Liver (tissue), 9 donors: ENCODE data around the gene PITPNM2. TPM values are rescaled to one million over a fixed set of nuclear protein-coding genes. Genes with fewer than 3 reads are reported as not detected.
A peak's percentile ranks its signal among the peaks of the same experiment; 100 is the strongest.

Experiments used
- DNase-seq: peaks from one replicate; pipeline ENCODE4 v3.0.0-alpha.2; 2017; ENCODE audit warnings: low spot score
- H3K27ac ChIP-seq, 2 donors: one replicate each; pipeline ENCODE4 v1.7.0; 2013; ENCODE audit warnings: inconsistent platforms in 2 of 2, low read length in 2 of 2, control low read depth in 1 of 2, low read depth in 1 of 2, mild to moderate bottlenecking in 1 of 2
- H3K27me3 ChIP-seq, 4 donors: one replicate each; pipeline versions ENCODE4 v1.6.1 to v1.7.0; 2013; ENCODE audit warnings: low read length in 3 of 4, inconsistent platforms in 1 of 4, mild to moderate bottlenecking in 1 of 4, moderate library complexity in 1 of 4; ENCODE audit not compliant: control insufficient read depth in 4 of 4, insufficient read depth in 4 of 4
- H3K36me3 ChIP-seq, 4 donors: one replicate each; pipeline versions ENCODE4 v1.6.1 to v1.7.0; 2013; ENCODE audit warnings: low read length in 3 of 4, mild to moderate bottlenecking in 3 of 4, low read depth in 1 of 4, moderate library complexity in 1 of 4; ENCODE audit not compliant: control insufficient read depth in 4 of 4, insufficient read depth in 3 of 4
- H3K4me1 ChIP-seq, 4 donors: one replicate each; pipeline versions ENCODE4 v1.6.1 to v1.7.0; 2013; ENCODE audit warnings: low read length in 3 of 4, mild to moderate bottlenecking in 3 of 4, moderate library complexity in 1 of 4; ENCODE audit not compliant: control insufficient read depth in 4 of 4, insufficient read depth in 4 of 4
- H3K4me3 ChIP-seq, 3 donors: one replicate each; pipeline versions ENCODE4 v1.6.1 to v1.7.0; 2013; ENCODE audit warnings: low read length in 3 of 3, control low read depth in 1 of 3, low read depth in 1 of 3, mild to moderate bottlenecking in 1 of 3
- H3K9ac ChIP-seq, 2 donors: one replicate each; pipeline ENCODE4 v1.7.0; 2013; ENCODE audit warnings: low read length in 2 of 2, mild to moderate bottlenecking in 2 of 2, moderate library complexity in 2 of 2, control low read depth in 1 of 2, low read depth in 1 of 2
- H3K9me3 ChIP-seq, 4 donors: one replicate each; pipeline versions ENCODE4 v1.6.1 to v1.7.0; 2013; ENCODE audit warnings: low read length in 3 of 4; ENCODE audit not compliant: control insufficient read depth in 4 of 4
- GABPA ChIP-seq, 2 donors: IDR thresholded peaks in 1 of 2; conservative IDR thresholded peaks in 1 of 2; 2 replicates each; pipeline ENCODE4 v1.6.1; 2016; ENCODE audit warnings: antibody characterized with exemption in 2 of 2, mild to moderate bottlenecking in 1 of 2, moderate library complexity in 1 of 2
- HNF4A ChIP-seq, 2 donors: conservative IDR thresholded peaks; 2 replicates each; pipeline ENCODE4 v1.6.1; 2016; ENCODE audit warnings: antibody characterized with exemption in 2 of 2, mild to moderate bottlenecking in 2 of 2
- NR2F2 ChIP-seq: IDR thresholded peaks from 2 replicates; pipeline ENCODE4 v1.6.1; 2016; ENCODE audit warnings: antibody characterized with exemption
- RAD21 ChIP-seq, 2 donors: IDR thresholded peaks; 2 replicates each; pipeline ENCODE4 v1.6.1; 2016; ENCODE audit warnings: antibody characterized with exemption in 2 of 2, mild to moderate bottlenecking in 2 of 2
- REST ChIP-seq: IDR thresholded peaks from 2 replicates; pipeline ENCODE4 v1.6.1; 2016; ENCODE audit warnings: antibody characterized with exemption, mild to moderate bottlenecking
- RXRA ChIP-seq, 2 donors: IDR thresholded peaks; 2 replicates each; pipeline ENCODE4 v1.6.1; 2017 to 2018; ENCODE audit warnings: antibody characterized with exemption in 2 of 2, mild to moderate bottlenecking in 1 of 2
- SP1 ChIP-seq: IDR thresholded peaks from 2 replicates; pipeline ENCODE4 v1.6.1; 2018; ENCODE audit warnings: antibody characterized with exemption, mild to moderate bottlenecking
- WGBS: extraction: QIAGEN DNeasy Blood & Tissue Kit; methylation state at CpG from one replicate; pipeline ENCODE4 v1.1.7; 2013; 5-methylcytosine and 5-hydroxymethylcytosine counted together
- polyA plus RNA-seq, 2 donors: library from polyadenylated mRNA; stranded (reverse) in 1 of 2; unstranded in 1 of 2; fragments of 200-250 nt in 1 of 2; fragments of >200 nt in 1 of 2; fragmentation: Nextera tagmentation in 1 of 2; extraction: Ambion mirVana in 1 of 2; gene quantifications; one replicate each; pipeline versions ENCODE4 v1.2.1 to v1.2.3, GENCODE V29; 2013 to 2015
- total RNA-seq, 2 donors: library from RNA; depleted of rRNA; stranded (reverse); fragments of >200 nt; gene quantifications; one replicate each; pipeline ENCODE4 v1.2.3, GENCODE V29; 2014
- donor health status: healthy.
- donor health status: healthy.
- donor health status: healthy.
- donor health status: healthy.
- donor health status: healthy.

Gene PITPNM2
- total and polyA plus RNA-seq, 4 donors, result 1.3 to 28.4 (median 5.1) TPM

- H3K9ac ChIP-seq, result no peak overlapping the region
- DNase-seq, result no peak
- peaks cover 9 to 57% (median 50%) of the 10 kb centered on the region in 4 donors for H3K4me1 ChIP-seq
- 69% methylated on average over 13 of the region's 13 CpGs for WGBS
- no peak overlapping the region for H3K4me3 ChIP-seq
- no peaks in the 10 kb centered on the region for H3K9me3 ChIP-seq
- H3K36me3 ChIP-seq, result peaks cover 0 to 3% (median 0%) of the 10 kb centered on the region in 4 donors
- no peaks in the 10 kb centered on the region for H3K27me3 ChIP-seq
- TF ChIP-seq RXRA (IDR thresholded peaks at IDR 0.05) (peak; percentile 59 to 65), RAD21 (IDR thresholded peaks at IDR 0.05) (peak in 1 of 2 donors; percentile 33), HNF4A (conservative IDR thresholded peaks at IDR 0.05) (peak; percentile 14 to 23), REST (no peak)
- no peak overlapping the region for H3K27ac ChIP-seq
Observed at GRCh38 chr12:123107926-123108681, 42.8 kb downstream of the PITPNM2 start.

GRCh38 chr12:123106640-123107359, 44.1 kb downstream of the PITPNM2 start:
- no peak for TF ChIP-seq GABPA (IDR thresholded peaks at IDR 0.05 in 1 of 2, conservative IDR thresholded peaks at IDR 0.05 in 1 of 2)
- WGBS, result 72% methylated on average over 9 of the region's 9 CpGs
- Histone ChIP-seq H3K4me1 (peaks cover 9 to 62% (median 50%) of the 10 kb centered on the region in 4 donors), H3K4me3 (no peak overlapping the region), H3K36me3 (peaks cover 0 to 3% (median 0%) of the 10 kb centered on the region in 4 donors), H3K9ac (no peak overlapping the region), H3K9me3 (no peaks in the 10 kb centered on the region), H3K27ac (peak overlapping the region; percentile 14 to 42), H3K27me3 (no peaks in the 10 kb centered on the region)
- DNase-seq, result no peak

- TF ChIP-seq NR2F2, result peak; percentile 23
- TF ChIP-seq SP1, result no peak
- Histone ChIP-seq H3K9me3 (no peaks in the 10 kb centered on the region), H3K27ac (peak overlapping the region; percentile 15 to 57), H3K4me3 (no peak overlapping the region), H3K27me3 (no peaks in the 10 kb centered on the region), H3K36me3 (peaks cover 0 to 3% (median 0%) of the 10 kb centered on the region in 4 donors), H3K4me1 (peaks cover 9 to 62% (median 50%) of the 10 kb centered on the region in 4 donors), H3K9ac (no peak overlapping the region)
- 83% methylated on average over 14 of the region's 14 CpGs for WGBS
- no peak for DNase-seq
Observed at GRCh38 chr12:123105211-123105826, 45.6 kb downstream of the PITPNM2 start.
